ENCODE results near the gene BAIAP2. TPM values are rescaled to one million over a fixed set of nuclear protein-coding genes. Genes with fewer than 3 reads are reported as not detected.

Gene BAIAP2
- polyA plus RNA-seq, 1 donor from 2014 or later: 17.5 TPM

GRCh38 chr17:81102352-81102751, 67.4 kb downstream of the BAIAP2 start:
- Histone ChIP-seq H3K36me3 (ENCODE audit: insufficient read depth, low read length) (no peaks in the 10 kb centered on the region), H4K20me1 (ENCODE audit: insufficient read depth) (no peaks in the 10 kb centered on the region), H3K27me3 (ENCODE audit: insufficient read depth, low read depth, low read length) (no peaks in the 10 kb centered on the region), H2AFZ (ENCODE audit: low read depth, low read length) (no peak overlapping the region), H3K9ac (ENCODE audit: low read length) (no peak overlapping the region), H3K4me3 (ENCODE audit: low read length) (no peak overlapping the region), H3F3A (ENCODE audit: insufficient read depth, low read length, poor library complexity, severe bottlenecking) (no peaks in the 10 kb centered on the region), H3K9me2 (ENCODE audit: insufficient read depth, low read length) (no peaks in the 10 kb centered on the region), H3K27ac (ENCODE audit: low read length) (no peak overlapping the region), H3K9me3 (ENCODE audit: low read length) (no peaks in the 10 kb centered on the region), H3K79me2 (replicated peaks; ENCODE audit: insufficient read depth, low read length) (no peaks in the 10 kb centered on the region), H3K4me2 (ENCODE audit: low read length) (no peak overlapping the region)
- TF ChIP-seq CTCF (IDR thresholded peaks at IDR 0.05; ENCODE audit: poor library complexity, severe bottlenecking): no peak
- TF ChIP-seq TAF1 (IDR thresholded peaks at IDR 0.05; ENCODE audit: low read depth): no peak
- TF ChIP-seq RAD21 (conservative IDR thresholded peaks at IDR 0.05): no peak
- TF ChIP-seq EZH2 (IDR thresholded peaks at IDR 0.05; ENCODE audit: borderline replicate concordance, insufficient read depth, low read length, poor library complexity, severe bottlenecking): no peak
- no peak for TF ChIP-seq SMC3 (conservative IDR thresholded peaks at IDR 0.05; ENCODE audit: poor library complexity)
- TF ChIP-seq REST (IDR thresholded peaks at IDR 0.05; ENCODE audit: borderline replicate concordance): no peak
- TF ChIP-seq EP300 (conservative IDR thresholded peaks at IDR 0.05; ENCODE audit: poor library complexity, severe bottlenecking): no peak
- TF ChIP-seq MXI1 (conservative IDR thresholded peaks at IDR 0.05; ENCODE audit: poor library complexity, severe bottlenecking): no peak
- TF ChIP-seq POLR2AphosphoS5 (IDR thresholded peaks at IDR 0.05): no peak

DNA sequence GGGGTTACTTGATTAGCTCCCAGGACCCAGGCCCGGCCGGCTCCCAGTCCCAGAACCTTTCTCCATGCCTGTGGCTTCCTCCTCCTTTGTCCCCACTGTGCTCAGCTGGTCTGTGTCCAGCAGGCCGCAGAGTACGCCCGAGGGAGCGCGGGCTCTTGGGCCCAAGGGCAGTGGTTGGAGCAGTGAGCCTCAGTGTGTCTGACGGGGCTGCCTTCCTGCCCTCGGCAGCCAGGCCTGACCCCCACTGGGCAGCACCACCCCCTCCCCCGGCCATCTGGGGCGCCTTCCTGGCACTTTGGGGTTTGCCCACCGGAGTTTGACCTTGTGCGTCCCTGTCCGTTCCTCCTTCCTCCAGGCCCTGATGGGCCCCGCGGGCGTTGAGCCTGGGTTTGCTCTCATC, 67.9 kb downstream of the BAIAP2 start:
- H4K20me1 ChIP-seq (ENCODE audit: insufficient read depth): no peaks in the 10 kb centered on the region
- TF ChIP-seq POLR2AphosphoS5 (IDR thresholded peaks at IDR 0.05) (no peak), MXI1 (conservative IDR thresholded peaks at IDR 0.05; ENCODE audit: poor library complexity, severe bottlenecking) (no peak), TAF1 (IDR thresholded peaks at IDR 0.05; ENCODE audit: low read depth) (no peak), RAD21 (conservative IDR thresholded peaks at IDR 0.05) (no peak), EP300 (conservative IDR thresholded peaks at IDR 0.05; ENCODE audit: poor library complexity, severe bottlenecking) (no peak), SMC3 (conservative IDR thresholded peaks at IDR 0.05; ENCODE audit: poor library complexity) (no peak), CTCF (IDR thresholded peaks at IDR 0.05; ENCODE audit: poor library complexity, severe bottlenecking) (no peak), EZH2 (IDR thresholded peaks at IDR 0.05; ENCODE audit: borderline replicate concordance, insufficient read depth, low read length, poor library complexity, severe bottlenecking) (no peak), REST (IDR thresholded peaks at IDR 0.05; ENCODE audit: borderline replicate concordance) (no peak)
- H3K9me2 ChIP-seq (ENCODE audit: insufficient read depth, low read length): no peaks in the 10 kb centered on the region
- H3K4me2 ChIP-seq (ENCODE audit: low read length): no peak overlapping the region
- H3K4me3 ChIP-seq (ENCODE audit: low read length): no peak overlapping the region
- H3K27me3 ChIP-seq (ENCODE audit: insufficient read depth, low read depth, low read length): no peaks in the 10 kb centered on the region
- H3K9me3 ChIP-seq (ENCODE audit: low read length): no peaks in the 10 kb centered on the region
- H3K36me3 ChIP-seq (ENCODE audit: insufficient read depth, low read length): no peaks in the 10 kb centered on the region
- H3K27ac ChIP-seq (ENCODE audit: low read length): no peak overlapping the region
- H3K79me2 ChIP-seq (replicated peaks; ENCODE audit: insufficient read depth, low read length): no peaks in the 10 kb centered on the region
- H3F3A ChIP-seq (ENCODE audit: insufficient read depth, low read length, poor library complexity, severe bottlenecking): no peaks in the 10 kb centered on the region
- no peak overlapping the region for H2AFZ ChIP-seq (ENCODE audit: low read depth, low read length)
- H3K9ac ChIP-seq (ENCODE audit: low read length): no peak overlapping the region
